NCI-H510A treated with DMSO at 0.1 percent for 48 hours (cell line): ENCODE measurements around the gene MRPL49.

Experiments used
- DNase-seq: peaks from one replicate; lab custom pipeline; 2025; lab: John Stamatoyannopoulos, UW

The MRPL49 gene

DNA sequence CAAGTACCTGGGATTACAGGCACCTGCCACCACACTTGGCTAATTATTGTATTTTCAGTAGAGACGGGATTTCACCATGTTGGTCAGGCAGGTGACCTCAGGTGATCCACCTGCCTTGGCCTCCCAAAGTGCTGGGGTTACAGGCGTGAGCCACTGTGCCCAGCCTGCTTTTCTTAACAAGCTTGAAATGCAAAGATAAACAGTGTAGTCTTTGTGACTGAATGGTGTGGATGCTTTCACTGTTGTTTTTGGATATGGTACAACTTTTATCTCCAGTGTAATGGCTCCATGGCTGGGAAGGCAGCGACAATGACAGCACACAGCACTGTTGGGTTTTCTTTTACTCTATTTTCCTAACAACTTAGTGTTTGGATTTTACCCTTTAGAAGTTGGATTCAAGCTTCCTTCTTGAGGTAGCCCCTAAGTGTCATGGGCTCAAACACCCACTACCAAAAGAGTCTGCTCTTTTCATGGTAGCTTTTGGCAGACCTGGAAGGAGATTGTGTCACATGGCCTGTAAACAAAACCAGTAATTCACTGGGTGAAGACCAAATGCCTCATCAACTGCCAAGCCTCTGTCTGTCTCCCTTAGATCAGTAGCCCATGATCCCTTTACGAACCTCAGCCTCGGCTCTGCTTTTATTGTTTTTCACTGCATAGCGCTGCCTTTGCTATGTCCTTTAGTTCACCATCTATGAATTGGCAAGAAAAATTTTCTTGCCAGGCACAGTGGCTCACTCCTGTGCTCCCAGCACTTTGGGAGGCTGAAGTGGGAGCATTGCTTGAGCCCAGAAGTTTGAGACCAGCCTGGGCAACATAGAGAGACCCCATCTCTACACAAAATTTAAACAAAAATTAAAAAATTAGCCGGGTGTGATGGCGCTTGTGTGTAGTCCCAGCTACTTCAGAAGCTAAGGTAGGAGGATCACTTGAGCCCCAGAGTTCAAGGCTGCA lies 19.7 kb upstream of the MRPL49 start:
- DNase-seq: no peak

DNA sequence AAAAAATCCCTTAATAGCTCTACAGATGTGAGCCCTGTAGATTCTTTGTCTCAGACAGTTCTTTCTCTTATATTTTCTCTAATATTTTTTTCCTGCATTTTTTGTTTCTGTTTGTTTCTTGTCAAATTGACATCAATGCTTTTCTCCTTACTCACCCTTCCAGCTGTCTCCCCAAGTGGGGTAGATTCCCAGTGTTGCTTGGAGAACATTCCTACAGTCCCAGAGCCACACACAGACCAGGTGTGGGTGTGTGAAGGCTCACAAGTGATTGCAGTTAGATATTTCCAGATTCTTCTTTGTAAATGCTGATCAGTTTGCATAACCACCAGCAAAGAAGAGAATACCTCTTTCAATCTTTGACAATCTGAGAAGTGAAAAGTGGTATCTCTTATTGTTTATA lies 18.6 kb upstream of the MRPL49 start:
- DNase-seq: no peak

DNA sequence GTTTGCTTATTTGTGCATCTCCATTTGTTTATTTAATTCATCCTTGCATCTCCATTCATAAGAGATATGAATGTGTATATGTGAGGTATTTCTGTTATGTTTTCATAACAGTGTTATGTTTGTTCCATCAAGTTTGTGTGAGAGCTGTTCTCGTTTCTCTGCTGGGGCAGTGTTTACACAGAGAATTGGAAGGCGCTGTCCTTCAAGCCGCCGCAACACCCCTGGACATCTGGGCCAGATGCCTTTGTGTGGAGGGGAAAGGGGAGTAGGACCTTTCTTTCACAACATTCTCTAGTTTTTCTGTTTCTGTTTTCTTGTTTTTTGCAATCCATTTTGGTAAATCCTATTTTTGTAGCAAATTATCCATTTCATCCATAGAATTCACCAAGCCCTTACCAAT lies 17.5 kb upstream of the MRPL49 start:
- no peak for DNase-seq

DNA sequence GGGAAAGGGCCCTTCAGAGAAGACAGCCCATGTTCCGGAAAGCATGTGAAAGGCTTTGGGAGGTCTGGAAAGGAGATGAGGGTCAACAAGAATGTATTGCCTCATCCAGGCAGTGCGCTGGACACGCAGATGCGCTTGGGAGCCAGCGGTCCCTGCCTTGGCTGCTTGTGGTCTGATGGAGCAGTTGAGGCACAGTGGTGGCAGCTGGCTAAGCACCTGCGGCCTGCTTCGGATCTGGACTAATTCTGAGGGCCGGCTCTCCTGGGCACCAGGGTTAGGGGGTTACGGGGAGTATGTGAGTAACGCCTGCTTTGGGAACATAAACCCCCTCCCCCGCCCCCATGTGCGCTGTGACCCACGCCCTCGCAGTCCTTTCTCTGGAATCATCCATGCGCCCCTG lies 15.0 kb upstream of the MRPL49 start:
- no peak for DNase-seq

DNA sequence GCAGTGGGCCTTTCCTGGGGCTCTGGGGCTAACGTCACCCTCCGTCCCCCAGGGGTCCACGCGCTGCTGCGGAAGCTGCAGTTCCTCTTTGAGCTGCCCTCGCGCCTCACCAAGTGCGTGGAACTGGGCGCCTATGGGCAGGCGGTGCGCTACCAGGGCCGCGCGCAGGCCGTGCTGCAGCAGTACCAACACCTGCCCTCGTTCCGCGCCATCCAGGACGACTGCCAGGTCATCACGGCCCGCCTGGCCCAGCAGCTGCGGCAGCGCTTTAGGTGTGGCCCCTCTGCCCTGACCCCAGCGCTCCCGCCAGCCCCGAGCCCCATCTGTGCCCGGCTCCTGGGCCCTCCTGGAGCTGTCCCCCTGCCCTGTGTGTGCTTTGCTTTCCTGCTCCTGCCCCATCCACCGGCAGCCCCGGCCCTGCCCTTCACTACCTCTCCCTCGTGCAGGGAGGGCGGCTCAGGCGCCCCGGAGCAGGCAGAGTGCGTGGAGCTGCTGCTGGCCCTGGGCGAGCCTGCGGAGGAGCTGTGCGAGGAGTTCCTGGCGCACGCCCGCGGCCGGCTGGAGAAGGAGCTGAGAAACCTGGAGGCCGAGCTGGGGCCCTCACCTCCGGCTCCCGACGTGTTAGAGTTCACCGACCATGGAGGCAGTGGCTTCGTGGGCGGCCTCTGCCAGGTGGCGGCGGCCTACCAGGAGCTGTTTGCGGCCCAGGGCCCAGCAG lies 14.2 kb upstream of the MRPL49 start:
- no peak for DNase-seq

DNA sequence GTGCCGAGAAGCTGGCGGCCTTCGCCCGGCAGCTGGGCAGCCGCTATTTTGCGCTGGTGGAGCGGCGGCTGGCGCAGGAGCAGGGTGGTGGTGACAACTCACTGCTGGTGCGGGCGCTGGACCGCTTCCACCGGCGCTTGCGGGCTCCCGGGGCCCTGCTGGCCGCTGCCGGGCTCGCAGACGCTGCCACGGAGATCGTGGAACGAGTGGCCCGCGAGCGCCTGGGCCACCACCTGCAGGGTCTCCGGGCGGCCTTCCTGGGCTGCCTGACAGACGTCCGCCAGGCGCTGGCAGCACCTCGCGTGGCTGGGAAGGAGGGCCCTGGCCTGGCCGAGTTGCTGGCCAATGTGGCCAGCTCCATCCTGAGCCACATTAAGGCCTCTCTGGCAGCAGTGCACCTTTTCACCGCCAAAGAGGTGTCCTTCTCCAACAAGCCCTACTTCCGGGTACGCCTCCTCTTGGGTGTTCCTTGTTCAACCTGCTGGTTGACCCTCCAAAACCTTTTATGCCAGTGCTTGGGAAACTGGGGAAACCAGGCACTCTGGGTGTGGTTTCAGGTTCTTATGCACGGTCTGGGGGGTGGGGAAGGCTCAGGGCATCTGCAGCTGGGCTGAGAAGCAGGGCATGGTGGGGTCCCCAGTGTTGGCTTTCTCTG lies 13.5 kb upstream of the MRPL49 start:
- DNase-seq: no peak

DNA sequence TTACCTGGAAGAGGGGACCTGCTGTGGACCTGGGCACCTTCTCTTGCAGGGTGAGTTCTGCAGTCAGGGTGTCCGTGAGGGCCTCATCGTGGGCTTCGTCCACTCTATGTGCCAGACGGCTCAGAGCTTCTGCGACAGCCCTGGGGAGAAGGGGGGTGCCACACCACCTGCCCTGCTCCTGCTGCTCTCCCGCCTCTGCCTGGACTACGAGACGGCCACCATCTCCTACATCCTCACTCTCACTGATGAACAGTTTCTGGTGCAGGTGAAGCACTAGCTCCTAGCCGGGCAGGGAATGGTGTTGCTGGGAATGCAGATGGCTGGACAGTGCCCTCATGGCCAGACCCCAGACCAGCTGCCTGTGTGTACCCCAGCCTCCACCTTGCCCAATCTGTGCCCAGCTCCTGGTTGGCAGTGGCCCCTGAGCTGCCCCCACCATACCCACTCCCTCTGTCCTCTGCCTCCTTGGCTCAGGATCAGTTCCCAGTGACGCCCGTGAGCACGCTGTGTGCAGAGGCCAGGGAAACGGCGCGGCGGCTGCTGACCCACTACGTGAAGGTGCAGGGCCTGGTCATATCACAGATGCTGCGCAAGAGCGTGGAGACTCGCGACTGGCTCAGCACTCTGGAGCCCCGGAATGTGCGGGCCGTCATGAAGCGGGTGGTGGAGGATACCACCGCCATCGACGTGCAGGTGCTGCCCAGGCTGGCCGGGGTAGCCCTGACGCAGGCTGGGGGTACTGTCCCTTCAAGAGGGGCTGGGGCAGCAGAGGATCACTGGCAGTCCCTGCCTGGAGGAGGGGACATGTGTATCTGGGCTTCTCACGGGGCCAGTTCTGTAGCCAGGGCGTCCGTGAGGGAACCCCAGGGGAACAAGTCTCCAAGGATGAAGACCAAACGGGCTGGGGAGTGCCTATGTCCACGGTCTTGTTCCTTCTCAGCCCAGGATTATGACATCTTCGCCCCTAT lies 12.6 kb upstream of the MRPL49 start:
- no peak for DNase-seq

DNA sequence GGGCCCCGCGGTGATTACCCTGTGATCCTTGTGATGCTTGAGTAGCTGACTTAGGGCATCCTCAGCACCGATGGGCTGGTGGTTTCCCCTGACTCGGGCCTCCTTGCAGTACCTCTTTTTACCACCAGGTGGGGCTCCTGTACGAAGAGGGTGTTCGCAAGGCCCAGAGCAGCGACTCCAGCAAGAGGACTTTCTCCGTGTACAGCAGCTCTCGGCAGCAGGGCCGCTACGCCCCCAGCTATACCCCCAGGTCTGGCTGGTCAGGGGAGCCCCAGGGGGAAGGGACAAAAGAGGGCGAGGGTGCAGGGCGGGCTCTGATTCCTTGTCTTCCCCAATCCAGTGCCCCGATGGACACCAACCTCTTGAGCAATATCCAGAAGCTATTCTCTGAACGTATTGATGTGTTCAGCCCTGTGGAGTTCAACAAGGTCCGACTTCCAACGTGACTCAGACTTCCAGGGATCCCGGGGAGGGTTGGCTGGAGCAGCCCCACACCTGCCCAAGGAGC lies 11.7 kb upstream of the MRPL49 start:
- DNase-seq: peak; percentile 91

DNA sequence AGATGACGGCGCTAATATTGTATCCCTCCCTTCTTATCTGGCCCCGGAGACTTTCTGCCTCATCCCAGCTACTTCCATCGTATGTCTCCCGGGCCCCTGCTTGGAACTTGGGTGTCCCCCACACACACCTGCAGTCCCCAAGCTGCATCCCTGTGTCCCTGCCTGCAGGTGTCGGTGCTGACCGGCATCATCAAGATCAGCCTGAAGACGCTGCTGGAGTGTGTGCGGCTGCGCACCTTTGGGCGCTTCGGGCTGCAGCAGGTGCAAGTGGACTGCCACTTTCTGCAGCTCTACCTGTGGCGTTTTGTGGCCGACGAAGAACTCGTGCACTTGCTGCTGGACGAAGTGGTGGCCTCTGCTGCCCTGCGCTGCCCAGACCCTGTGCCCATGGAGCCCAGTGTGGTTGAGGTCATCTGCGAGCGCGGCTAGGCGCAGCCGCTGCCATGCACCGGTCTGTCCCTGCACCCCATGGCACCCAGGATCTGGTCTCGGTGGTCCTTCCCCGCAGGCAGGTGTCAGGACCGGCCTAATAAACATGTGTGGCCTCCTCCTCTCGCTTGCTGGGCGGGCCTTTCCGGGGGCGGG lies 10.9 kb upstream of the MRPL49 start:
- DNase-seq: no peak

DNA sequence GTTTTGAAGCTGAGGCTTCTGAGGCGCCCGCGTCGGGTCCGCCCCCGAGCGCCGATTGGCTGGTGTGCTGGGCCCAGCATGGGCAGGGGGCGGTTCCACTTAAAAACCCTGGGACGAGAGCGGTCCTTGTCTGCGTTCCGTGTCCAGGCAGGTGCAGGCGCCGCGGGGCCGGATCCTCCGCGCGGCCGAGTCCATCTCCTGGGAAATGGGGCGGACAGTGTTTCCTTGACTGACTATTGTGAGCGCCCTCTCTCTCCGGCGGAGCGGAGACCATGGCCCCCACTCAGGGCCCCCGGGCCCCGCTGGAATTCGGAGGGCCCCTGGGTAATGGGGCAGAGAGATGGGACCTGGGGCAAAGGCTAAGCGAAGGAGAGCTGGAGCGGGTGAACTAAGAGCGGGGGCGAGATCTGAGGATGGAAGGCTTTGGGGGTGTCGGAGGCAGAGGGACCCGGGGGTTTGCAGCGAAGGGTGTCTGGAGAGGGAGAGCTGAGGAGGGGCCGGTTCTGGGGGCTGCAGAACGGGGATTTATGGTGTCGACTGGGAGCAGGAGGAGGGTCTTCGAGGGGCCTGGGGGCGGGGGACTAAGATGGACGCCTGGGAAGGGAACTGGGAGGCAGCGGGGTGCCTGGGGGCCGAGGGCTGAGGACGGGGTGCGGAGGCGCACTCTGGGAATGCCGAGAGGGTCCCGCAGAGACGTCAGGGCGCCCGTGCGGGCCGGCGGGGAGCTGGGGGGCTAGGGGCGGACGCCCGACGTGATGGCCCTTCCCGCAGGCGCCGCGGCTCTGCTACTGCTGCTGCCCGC lies 10.2 kb upstream of the MRPL49 start, which contains the start of gene TM7SF2:
Gene TM7SF2, plus strand, starts transcription at position 129 of the 802 bp plus-strand sequence. Its CDS starts 144 bp downstream, at position 273.
- DNase-seq: peak; percentile 95

DNA sequence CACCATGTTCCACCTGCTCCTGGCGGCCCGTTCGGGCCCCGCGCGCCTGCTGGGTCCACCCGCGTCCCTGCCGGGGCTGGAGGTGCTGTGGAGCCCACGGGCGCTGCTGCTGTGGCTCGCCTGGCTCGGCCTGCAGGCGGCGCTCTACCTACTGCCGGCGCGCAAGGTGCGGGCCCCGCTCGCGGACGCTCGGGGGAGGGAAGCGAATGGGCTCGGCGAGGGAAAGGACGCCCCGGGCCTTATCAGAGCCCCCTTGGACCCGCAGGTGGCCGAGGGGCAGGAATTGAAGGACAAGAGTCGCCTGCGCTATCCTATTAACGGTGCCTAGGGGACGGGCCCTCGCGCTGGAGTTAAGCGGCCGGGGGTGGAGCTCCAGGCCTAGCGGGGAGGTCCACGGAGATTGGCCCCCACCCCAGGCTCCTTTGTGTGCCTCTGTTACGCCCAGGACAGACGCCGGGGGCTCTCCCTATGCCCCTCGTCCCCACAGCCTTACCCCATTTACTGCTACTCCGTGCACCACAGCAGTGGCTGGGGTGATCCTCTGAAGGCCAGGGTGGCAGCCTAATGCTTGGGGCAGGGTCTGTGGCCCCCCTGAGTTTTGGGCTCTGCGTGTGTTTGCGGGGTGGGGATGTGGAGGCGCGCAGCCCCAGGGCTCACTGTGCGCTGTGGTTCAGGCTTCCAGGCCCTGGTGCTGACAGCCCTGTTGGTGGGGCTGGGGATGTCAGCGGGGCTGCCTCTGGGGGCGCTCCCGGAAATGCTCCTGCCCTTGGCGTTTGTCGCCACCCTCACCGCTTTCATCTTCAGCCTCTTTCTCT lies 9.4 kb upstream of the MRPL49 start:
- DNase-seq: peak; percentile 53

DNA sequence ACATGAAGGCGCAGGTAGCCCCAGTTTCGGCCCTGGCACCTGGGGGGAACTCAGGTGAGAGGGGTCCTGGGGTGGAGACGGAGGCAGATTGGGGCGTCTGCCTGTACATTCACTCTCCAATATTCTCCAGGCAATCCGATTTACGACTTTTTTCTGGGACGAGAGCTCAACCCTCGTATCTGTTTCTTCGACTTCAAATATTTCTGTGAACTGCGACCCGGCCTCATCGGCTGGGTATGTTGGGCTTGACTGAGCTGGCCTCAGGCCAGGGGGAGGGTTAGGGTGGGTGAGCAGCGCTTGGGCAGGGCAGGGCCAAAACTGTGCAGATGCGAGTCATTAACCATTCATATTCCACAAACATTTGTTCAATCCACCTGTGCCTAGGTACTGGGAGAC lies 8.8 kb upstream of the MRPL49 start:
- no peak for DNase-seq

DNA sequence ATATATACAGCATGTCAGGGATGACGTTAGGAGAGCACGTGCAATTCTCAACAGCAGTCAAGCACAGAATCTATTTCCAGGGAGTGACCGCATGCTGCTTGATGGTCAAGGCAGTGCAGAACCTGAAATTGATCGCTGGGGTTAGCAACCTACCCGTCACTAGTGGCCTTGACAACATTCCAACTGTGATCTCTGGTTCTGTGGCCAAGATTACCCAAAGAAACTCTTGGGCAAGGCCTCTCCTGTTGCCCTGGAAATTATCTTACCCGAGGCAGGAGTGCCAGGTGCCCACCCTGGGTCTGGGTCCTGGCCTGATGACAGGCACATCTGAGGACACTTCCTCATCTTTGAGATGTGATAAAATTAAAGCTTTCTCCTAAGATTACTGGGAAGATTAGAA lies 8.3 kb upstream of the MRPL49 start:
- no peak for DNase-seq

DNA sequence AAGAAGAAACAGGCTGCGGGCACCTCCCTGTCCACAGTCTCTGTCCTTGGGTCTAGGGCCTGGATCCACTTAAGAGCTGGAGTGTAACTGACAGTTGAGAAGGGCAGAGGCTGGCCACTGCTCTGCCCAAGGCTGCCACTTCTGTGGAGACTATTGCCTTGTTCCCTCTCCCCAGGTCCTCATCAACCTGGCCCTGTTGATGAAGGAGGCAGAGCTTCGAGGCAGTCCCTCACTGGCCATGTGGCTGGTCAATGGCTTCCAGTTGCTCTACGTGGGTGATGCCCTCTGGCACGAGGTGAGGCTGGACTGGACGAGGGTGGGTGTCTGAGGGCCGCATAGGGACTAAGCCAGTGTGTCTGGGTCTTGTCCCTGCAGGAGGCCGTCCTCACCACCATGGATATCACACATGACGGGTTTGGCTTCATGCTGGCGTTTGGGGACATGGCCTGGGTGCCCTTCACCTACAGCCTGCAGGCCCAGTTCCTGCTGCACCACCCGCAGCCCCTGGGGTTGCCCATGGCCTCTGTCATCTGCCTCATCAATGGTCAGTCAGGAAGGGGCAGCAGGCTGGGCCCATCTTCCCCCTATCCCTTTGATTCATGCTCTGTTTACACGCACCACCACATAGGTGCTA lies 7.5 kb upstream of the MRPL49 start:
- no peak for DNase-seq

DNA sequence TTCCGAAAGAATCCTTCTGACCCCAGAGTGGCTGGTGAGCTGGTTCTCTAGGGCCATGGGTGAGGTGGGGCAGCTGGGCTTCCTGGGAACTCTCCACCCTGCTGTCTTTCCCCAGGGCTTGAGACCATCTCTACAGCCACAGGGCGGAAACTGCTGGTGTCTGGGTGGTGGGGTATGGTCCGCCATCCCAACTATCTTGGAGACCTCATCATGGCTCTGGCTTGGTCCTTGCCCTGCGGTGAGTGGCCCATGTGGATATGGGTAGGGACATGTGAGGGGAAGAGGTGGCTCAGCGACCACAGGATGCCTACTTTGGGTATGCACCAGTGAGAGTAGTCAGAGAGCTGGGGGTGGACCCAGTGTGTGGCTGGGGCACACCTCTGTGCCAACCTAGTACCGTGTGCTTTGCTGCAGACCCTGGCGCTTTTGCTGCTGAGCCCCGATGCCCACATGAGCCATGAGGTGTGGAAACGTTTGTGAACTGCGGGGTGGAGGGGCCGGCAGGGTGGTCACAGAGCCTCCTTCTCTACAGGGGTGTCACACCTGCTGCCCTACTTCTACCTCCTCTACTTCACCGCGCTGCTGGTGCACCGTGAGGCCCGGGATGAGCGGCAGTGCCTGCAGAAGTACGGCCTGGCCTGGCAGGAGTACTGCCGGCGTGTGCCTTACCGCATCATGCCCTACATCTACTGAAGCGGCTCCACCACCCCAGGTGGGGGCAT lies 6.6 kb upstream of the MRPL49 start:
- DNase-seq: no peak

DNA sequence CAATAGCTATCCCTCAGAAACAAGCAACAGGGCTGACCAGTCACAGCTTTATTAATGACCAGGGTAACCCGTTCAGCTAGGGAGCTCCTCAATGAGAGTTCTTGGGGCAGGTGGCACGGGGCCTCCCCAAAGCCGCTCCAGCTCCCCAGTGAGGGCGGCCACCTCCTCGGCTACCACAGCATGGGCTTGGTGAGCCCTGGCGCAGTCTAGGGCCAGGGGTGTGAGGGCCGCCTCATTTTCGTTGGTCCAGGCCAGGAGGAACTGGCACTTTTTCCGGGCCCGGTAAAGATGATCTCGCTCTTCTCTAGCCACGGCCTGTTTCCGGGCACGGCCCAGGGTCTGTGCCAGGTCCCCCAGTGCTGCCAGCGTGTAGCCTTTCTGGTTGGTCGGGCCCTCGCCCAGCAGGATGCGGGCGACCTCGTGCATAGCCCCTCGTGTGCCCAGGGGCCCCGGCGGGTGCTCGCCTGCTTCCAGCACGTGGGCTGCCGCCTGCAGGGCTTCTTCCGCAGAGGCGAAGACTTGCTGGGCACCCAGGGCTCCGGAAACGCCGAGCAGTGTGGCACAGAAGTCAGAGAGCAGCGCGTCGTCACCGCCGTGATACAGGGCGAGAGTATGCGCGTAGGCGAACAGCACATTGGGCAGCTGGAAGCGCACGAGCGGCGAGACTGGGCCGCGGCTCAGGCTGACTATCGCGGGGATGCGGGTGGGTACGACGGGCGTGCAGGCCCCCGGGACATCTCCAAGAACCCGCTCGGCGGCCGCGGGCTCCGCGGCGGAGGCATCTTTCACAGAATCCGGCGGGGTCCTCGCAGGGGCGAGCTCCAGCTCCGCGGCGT lies 5.5 kb upstream of the MRPL49 start:
- peak; percentile 9 for DNase-seq
